Activated T-cell treated with anti-CD3 and anti-CD28 coated beads, Interleukin-2, amount 50 U/mL, for 4 hours (primary cell): ENCODE data around the gene SNRPD3. TPM values are rescaled to one million over a fixed set of nuclear protein-coding genes. Genes with fewer than 3 reads are reported as not detected.
A peak's percentile ranks its signal among the peaks of the same experiment; 100 is the strongest.
"Not testable (repeated sequence)": the region's sequence is repeated elsewhere in the genome, so short reads cannot be mapped to it uniquely, and the experiment has no call there.

ENCODE experiments used
- ATAC-seq, 2 donors: fragments of 200-7000 bp; cut with Tn5 transposase; one replicate each; pipeline ENCODE4 v1.10.0; 2021
- DNase-seq: peaks from one replicate; pipeline ENCODE4 v3.0.0-alpha.2; 2020
- H3K27me3 Mint-ChIP-seq: one replicate; pipeline ENCODE4 v1.8.0; 2021; ENCODE audit warnings: low read depth, mixed read lengths
- H3K36me3 Mint-ChIP-seq: one replicate; pipeline ENCODE4 v1.8.0; 2022; ENCODE audit warnings: mixed read lengths; ENCODE audit not compliant: insufficient read depth
- H3K4me1 Mint-ChIP-seq: one replicate; pipeline ENCODE4 v1.8.0; 2021; ENCODE audit warnings: low read depth, mixed read lengths
- H3K4me3 Mint-ChIP-seq: one replicate; pipeline ENCODE4 v1.8.0; 2021; ENCODE audit warnings: mild to moderate bottlenecking, moderate library complexity, mixed read lengths
- H3K9me3 Mint-ChIP-seq: one replicate; pipeline ENCODE4 v1.8.0; 2021; ENCODE audit warnings: mixed read lengths
- total RNA-seq, 3 donors: library from RNA; stranded (reverse); gene quantifications; one replicate each; pipeline ENCODE4 v1.2.1, GENCODE V29; 2021

The SNRPD3 gene
- total RNA-seq, 3 donors from 2014 or later = 182 to 212 (median 210) TPM

DNA sequence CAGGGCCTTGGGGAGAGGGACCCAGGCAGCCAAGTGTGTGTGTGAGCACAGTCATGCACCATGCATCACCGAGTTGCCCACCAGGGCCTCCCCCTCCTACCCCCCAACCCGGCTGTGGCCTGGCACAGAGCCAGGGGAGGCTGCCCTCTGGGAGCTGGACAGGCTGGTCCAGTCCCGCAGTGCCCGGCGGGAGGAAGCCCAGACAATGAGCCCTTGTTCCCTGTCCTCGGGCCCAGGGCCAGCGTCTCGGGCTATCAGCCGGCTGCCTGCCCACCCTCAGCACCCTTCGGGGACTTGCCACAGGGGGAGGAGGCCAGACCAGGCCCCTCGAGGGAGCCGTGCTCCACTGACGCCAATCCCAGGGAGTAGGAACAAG, 32.6 kb downstream of the SNRPD3 start:
- no peak for ATAC-seq
- H3K9me3 Mint-ChIP-seq = no peaks in the 10 kb centered on the region
- no peak overlapping the region for H3K4me3 Mint-ChIP-seq
- no peaks in the 10 kb centered on the region for H3K36me3 Mint-ChIP-seq
- H3K4me1 Mint-ChIP-seq = peaks cover 4% of the 10 kb centered on the region
- DNase-seq = no peak
- H3K27me3 Mint-ChIP-seq = peaks cover 11% of the 10 kb centered on the region

DNA sequence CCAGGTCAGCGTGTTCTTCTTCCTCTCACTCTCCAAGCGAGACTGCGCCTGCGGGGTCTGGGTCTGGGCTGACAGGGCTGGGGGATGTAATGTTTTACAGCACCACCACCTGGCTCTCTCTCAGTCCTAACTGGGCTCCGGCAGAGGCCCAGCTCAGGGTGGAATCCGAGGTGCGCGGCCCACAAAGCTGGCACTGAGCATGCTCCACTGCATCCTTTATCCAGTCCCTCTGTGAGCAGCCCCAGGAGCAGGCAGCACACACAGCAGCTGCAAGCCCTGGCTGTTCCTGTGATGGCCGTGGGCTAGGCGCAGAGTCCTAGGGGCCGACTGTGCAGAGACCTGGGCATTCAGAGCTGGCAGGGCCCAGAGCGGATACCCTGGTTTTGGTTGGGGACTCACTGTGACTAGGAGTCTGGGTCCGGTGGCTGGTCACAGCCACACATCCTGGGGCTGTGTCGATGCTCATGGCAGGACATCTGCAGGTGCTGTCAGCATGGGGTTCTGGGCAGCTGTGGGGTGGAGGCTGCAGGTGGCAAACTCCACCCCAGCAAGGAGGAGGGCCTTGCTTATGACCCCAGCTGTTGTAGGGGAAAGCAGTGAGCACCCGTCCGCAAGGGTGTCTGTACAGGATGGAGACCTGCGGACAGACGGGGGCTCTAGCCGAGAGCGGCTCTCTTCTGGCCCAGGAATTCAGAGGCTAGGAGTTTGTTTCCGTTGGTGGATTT, 33.1 kb downstream of the SNRPD3 start:
- Mint-ChIP-seq H3K27me3 (peaks cover 13% of the 10 kb centered on the region), H3K36me3 (no peaks in the 10 kb centered on the region), H3K9me3 (no peaks in the 10 kb centered on the region), H3K4me1 (peaks cover 4% of the 10 kb centered on the region), H3K4me3 (no peak overlapping the region)
- no peak for ATAC-seq
- no peak for DNase-seq

DNA sequence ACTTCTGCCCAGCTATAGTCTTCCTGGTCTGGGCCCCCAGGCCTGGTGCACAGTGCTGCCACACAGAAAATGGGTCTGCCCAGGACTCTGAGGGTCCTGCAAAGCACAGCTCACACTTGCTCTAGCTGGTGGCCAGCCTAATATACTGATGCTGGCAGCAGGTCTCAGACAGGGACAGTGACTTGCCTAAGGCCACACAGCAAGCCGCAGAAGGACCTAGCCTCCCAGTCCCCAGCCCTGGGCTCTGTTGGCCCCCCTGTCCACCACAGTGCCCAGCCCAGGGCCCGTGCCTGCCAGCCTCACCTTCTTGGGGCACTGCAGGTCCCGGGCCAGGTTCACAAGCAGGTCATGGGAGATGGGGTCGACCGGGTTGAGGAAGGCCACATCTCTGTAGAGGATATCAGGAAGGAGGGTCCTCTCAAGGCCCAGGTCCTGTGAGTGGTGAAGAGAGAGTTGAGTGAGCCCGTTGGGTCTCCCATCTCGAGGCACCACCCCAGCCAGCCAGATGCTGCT, 33.8 kb downstream of the SNRPD3 start:
- no peak for ATAC-seq
- Mint-ChIP-seq H3K9me3 (no peaks in the 10 kb centered on the region), H3K27me3 (peaks cover 13% of the 10 kb centered on the region), H3K36me3 (no peaks in the 10 kb centered on the region), H3K4me1 (peaks cover 4% of the 10 kb centered on the region), H3K4me3 (no peak overlapping the region)
- no peak for DNase-seq

DNA sequence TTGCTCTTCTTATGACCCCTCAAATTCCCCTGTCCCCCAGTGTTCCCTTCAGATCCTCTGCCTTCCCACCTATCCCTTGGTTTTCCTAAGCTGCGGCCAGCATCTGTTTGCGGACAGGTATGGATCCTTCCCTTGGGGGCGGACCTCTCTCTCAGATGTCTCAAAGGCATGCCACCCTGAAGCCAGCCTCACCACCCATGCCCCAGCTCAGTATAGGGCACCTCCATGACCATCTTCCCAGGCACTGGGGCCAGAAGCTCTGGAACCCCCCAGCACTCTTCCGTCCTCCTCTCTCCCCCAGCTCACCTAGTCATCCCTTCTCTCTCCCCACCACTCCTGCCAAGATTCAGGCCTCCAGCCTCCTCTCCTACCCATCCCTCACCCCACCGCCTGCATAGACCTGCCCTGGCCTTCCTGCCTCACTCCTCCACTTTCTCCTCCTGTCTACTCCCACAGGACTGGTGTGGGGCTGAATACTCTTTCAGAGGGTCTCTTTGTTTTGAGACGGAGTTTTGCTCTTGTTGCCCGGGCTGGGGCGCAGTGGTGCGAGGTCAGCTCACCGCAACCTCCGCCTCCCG, 34.9 kb downstream of the SNRPD3 start:
- Mint-ChIP-seq H3K4me3 (no peak overlapping the region), H3K27me3 (peaks cover 13% of the 10 kb centered on the region), H3K4me1 (peaks cover 4% of the 10 kb centered on the region), H3K36me3 (no peaks in the 10 kb centered on the region), H3K9me3 (no peaks in the 10 kb centered on the region)
- ATAC-seq (no peak), DNase-seq (no peak)

DNA sequence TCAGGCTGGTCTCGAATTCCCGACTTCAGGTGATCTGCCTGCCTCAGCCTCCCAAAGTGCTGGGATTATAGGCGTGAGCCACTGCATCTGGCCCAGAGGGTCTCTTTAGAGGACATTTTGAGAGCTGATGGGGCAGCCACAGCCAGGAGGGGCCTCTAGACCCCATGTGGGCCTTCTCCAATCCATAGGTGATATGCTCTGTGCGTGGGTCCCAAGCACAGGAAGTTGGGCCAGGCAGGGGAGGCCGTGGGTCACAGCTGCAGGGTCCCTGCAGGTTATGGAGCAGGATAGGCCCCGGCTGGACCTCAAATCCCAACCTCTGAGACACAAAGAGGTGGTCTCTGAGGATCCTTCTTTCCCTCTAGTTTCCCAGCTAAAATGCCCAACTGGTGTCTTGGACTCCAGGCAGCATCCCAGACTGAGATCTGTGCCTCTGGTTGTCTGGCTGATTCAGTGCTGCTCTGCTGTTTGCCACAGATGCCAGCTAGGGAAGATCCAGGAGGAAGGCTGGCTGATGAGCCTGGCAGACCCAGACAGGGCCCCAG, 35.6 kb downstream of the SNRPD3 start:
- ATAC-seq = no peak
- peaks cover 13% of the 10 kb centered on the region for H3K27me3 Mint-ChIP-seq
- no peak overlapping the region for H3K4me3 Mint-ChIP-seq
- H3K4me1 Mint-ChIP-seq = peaks cover 4% of the 10 kb centered on the region
- DNase-seq = no peak
- H3K36me3 Mint-ChIP-seq = no peaks in the 10 kb centered on the region
- no peaks in the 10 kb centered on the region for H3K9me3 Mint-ChIP-seq

DNA sequence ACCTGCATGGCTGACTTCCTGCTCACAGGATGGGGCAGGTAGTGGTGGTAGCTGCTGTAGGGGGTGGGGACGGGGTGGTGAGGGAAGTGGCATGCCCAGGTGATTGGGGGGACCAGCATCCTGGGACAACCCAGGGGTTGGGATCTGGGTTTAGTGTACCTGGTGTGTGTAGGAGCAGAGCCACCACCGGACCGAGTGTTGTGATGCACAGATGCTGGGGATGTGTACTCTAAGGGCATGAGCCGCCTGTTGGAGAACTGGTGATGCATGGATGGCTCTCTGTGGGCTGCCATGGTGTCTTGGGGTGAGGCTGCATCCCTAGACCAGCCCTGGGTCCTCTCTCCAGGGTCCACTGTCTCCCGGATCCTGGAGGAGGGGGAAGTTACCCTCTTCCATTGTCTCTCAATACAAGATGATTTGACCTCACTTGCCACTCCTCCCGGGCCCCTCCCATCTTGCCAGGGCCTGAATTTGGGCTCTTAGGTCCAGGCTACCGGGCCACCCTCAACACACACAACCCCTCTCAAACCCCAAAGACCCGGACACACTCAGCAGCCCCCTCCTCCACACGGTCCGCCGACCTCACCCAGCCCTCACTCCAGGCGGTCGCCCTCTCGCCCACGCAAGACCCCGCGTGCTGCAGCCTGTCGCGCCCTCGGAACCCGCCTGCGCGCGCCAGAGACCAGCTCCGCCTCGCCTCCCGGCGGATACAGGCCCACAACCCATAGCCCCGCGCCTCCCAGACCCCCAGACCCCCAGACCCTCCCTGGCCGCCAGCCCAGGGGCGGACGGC, 36.5 kb downstream of the SNRPD3 start:
- no peaks in the 10 kb centered on the region for H3K36me3 Mint-ChIP-seq
- peaks cover 4% of the 10 kb centered on the region for H3K4me1 Mint-ChIP-seq
- ATAC-seq = peak; percentile 12 to 14
- no peak for DNase-seq
- peak overlapping the region; percentile 82 for H3K4me3 Mint-ChIP-seq
- no peaks in the 10 kb centered on the region for H3K9me3 Mint-ChIP-seq
- H3K27me3 Mint-ChIP-seq = peaks cover 13% of the 10 kb centered on the region

DNA sequence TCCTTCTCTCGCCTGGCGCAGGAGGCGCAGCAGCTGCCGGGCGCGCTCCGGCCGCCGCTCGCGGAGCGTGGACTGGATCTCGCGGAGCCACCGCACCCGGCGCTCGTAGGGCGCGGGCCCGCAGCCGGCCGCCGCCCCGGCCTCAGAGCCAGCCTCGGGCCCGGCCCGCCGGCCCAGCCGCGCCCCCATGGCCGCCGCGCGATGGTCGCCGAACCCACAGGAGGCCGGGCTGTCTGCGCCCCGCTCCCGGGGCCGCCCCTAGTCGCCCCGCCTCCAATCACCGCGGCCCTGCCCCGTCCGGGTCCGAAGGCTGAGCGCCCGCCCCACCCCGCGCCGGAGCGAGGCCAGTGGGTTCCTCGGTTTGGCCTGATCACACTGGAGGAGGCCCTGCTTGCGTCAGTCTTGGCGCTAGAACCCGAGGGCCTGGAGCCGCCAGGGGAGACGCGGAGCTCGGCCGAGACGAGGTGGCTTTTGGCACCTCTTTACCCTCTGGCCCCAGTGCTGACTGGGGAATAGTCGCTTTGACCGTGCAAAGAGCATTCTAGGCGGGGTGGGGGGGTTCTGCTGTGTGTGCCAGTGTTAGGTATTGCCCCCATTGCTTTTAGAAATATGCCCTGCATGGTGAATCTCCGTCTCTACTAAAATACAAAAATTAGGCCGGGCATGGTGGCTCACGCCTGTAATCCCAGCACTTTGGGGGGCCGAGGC, 37.2 kb downstream of the SNRPD3 start, which contains the start of gene LRRC75B:
Gene LRRC75B (minus strand): TSS at position 223 of the 708 bp plus-strand sequence. CDS start 34 bp downstream, at position 189.
- DNase-seq = no peak
- H3K4me3 Mint-ChIP-seq = peak within 1 kb of the TSS; percentile 82
- H3K4me1 Mint-ChIP-seq = peaks cover 4% of the 10 kb centered on the region
- H3K27me3 Mint-ChIP-seq = peaks cover 13% of the 10 kb centered on the region
- H3K9me3 Mint-ChIP-seq = no peaks in the 10 kb centered on the region
- no peaks in the 10 kb centered on the region for H3K36me3 Mint-ChIP-seq
- peak; percentile 80 to 86 for ATAC-seq

DNA sequence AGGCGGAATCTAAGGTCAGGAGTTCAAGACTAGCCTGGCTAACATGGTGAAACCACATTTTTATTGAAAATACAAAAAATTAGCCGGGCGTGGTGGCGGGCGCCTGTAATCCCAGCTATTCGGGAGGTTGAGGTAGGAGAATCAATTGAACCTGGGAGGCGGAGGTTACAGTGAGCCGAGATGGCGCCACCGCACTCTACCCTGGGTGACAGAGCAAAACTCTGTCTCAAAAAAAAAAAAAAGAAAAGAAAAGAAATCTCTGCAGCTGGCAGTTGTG, 37.7 kb downstream of the SNRPD3 start:
- H3K36me3 Mint-ChIP-seq, ATAC-seq, DNase-seq, H3K4me1 Mint-ChIP-seq, H3K9me3 Mint-ChIP-seq: not testable (repeated sequence)
- Mint-ChIP-seq H3K27me3 (peaks cover 13% of the 10 kb centered on the region), H3K4me3 (peak overlapping the region; percentile 46)

DNA sequence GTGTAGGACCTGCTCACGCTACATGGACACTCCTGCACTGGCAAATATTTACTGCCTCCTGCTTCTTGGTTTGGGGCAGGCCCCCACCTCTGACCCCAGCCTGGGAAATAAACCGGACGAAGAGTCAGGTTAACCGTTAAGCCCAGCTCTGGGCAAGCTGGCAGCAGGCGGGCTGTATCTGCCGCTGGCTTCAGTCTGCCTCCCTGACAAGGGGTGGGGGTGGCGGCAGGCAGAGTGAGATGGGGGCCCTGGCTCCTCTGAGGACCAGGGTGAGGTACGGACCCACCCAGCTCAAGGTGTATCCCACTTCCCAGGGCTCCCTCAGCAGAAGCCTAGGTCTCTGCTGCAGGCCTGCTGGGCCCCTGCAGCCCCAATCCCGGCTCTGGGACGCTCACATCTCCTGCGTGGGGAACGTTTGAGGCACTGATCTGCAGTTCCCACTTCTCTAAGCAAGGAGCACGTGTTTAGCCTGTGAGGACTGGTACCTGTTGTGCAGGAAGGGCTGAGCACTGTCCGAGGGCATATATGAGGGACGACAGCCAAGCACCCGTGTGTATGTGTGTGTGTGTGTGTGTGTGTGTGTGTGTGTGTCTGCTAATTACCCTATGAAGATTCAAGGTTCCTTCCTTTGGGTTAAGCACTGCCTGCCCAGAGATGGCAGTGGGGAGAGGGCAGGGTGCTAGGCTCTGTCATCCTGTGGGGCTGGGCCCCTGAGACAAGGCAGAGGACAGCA, 38.2 kb downstream of the SNRPD3 start:
- no peak overlapping the region for H3K4me3 Mint-ChIP-seq
- ATAC-seq = no peak
- H3K9me3 Mint-ChIP-seq = no peaks in the 10 kb centered on the region
- H3K4me1 Mint-ChIP-seq = peaks cover 4% of the 10 kb centered on the region
- no peaks in the 10 kb centered on the region for H3K36me3 Mint-ChIP-seq
- H3K27me3 Mint-ChIP-seq = peaks cover 13% of the 10 kb centered on the region
- DNase-seq = no peak

DNA sequence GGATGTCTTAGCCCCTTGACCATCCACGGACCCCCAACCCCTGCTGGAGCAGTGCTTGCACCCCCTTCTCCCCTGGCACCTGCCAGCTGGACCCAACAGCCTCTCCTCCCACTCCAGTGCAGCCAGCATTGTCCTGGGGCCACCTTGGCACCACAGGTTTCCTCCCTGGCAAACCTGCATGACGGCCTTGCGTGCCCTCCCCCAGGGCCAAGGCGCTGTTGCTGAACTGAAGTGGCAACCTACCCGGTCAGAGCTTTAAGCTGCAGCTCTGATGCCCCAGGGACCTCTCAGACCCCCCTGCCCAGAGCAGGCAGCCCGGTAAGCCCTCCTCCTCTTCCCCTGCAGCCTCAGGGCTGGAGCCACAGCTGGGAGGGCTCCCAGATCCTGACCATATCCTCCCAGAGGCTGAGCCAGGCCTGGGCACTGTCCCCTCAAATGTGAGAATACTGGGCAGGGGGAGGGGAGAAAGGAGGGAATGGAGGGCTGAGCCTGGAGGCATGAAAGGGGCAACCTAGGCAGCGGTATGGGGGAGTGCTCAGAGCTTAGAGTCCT, 38.8 kb downstream of the SNRPD3 start:
- no peak overlapping the region for H3K4me3 Mint-ChIP-seq
- peaks cover 4% of the 10 kb centered on the region for H3K4me1 Mint-ChIP-seq
- H3K9me3 Mint-ChIP-seq = no peaks in the 10 kb centered on the region
- H3K36me3 Mint-ChIP-seq = no peaks in the 10 kb centered on the region
- ATAC-seq = no peak
- no peak for DNase-seq
- H3K27me3 Mint-ChIP-seq = peaks cover 13% of the 10 kb centered on the region

DNA sequence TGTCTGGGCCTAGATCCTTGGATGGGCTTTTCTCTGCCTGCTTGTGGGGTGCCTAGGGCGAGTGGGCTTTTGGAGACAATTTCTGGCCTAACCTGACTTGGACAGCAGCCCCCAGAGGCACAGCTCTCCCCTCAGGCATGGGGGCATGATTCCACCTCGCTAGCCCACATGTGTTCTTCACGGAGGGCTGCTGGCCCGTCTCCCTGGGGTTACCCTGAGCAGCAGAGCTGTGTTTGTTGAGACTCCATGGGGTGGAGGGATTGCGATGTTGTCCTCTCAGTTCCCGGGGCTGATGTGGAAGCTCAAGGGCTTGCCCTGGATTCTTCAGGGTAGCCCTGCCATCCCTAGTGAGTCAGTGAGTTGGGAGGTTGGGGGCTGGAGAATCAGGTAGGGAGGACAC, 39.4 kb downstream of the SNRPD3 start:
- Mint-ChIP-seq H3K9me3 (no peaks in the 10 kb centered on the region), H3K4me3 (no peak overlapping the region), H3K27me3 (peaks cover 13% of the 10 kb centered on the region), H3K4me1 (peaks cover 4% of the 10 kb centered on the region), H3K36me3 (no peaks in the 10 kb centered on the region)
- no peak for DNase-seq
- no peak for ATAC-seq

DNA sequence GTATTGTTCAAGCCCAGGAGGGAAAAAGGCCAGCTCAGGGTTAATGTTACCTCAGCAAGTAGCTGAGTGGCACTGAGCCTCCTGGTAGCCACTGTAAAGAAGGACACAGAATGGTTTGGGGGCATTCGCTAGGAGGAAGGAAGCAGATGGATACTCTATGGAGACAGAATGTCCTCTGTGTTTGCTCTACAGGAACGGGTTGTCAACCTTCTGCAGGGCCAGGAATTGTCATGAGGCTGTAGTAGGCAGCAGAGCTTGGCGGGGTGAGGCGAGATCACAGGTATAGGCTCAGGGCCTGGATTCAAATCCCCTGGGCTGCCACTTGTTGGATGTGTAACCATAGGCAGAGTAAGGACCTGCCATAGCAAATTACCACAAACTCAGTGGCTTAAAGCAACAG, 40.1 kb downstream of the SNRPD3 start:
- no peaks in the 10 kb centered on the region for H3K36me3 Mint-ChIP-seq
- peaks cover 4% of the 10 kb centered on the region for H3K4me1 Mint-ChIP-seq
- H3K27me3 Mint-ChIP-seq = peaks cover 9% of the 10 kb centered on the region
- ATAC-seq (no peak), DNase-seq (no peak)
- H3K4me3 Mint-ChIP-seq = no peak overlapping the region
- H3K9me3 Mint-ChIP-seq = no peaks in the 10 kb centered on the region

DNA sequence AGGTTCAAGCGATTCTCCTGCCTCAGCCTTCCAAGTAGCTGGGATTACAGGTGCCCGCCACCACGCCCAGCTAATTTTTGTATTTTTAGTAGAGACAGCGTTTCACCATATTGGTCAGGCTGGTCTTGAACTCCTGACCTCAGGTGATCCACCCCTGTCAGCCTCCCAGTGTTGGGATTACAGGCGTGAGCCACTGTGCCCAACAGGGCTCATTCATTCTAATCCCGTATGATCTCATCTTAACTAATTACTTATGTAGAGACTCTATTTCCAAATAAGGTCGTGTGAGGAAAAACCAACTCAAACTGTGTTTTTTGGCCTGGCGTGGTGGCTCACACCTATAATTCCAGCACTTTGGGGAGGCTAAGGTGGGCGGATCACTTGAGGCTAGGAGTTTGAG, 41.3 kb downstream of the SNRPD3 start:
- not testable (repeated sequence) for DNase-seq, H3K36me3 Mint-ChIP-seq, H3K4me1 Mint-ChIP-seq, H3K27me3 Mint-ChIP-seq, ATAC-seq, H3K9me3 Mint-ChIP-seq, H3K4me3 Mint-ChIP-seq
